DND-41 (cell line): ENCODE results near the gene TCEANC2.
"Not testable (repeated sequence)": the region's sequence is repeated elsewhere in the genome, so short reads cannot be mapped to it uniquely, and the experiment has no call there.

Experiments
- ATAC-seq: fragments of 200-7000 bp; cut with Tn5 transposase; 3 replicates; pipeline ENCODE4 v1.9.1; 2021; ENCODE audit warnings: low read depth; ENCODE audit not compliant: insufficient read depth
- DNase-seq: peaks from one replicate; pipeline ENCODE4 v3.0.0-alpha.2; 2020
- H2AFZ ChIP-seq: 2 replicates; pipeline ENCODE4 v1.6.0; 2012; ENCODE audit warnings: low read depth, low read length
- H3K27ac ChIP-seq: 2 replicates; pipeline ENCODE4 v1.5.1; 2012; ENCODE audit warnings: low read length, inconsistent platforms
- H3K27me3 ChIP-seq: fragments of 200-600 bp; sonication (generic); 2 replicates; pipeline ENCODE4 v1.6.0; 2012; ENCODE audit warnings: low read length, mild to moderate bottlenecking, inconsistent platforms; ENCODE audit not compliant: insufficient read depth, poor library complexity
- H3K36me3 ChIP-seq: 2 replicates; pipeline ENCODE4 v1.5.1; 2012; ENCODE audit warnings: low read length, inconsistent platforms; ENCODE audit not compliant: insufficient read depth
- H3K4me1 ChIP-seq: 2 replicates; pipeline ENCODE4 v1.5.1; 2012; ENCODE audit warnings: mild to moderate bottlenecking, low read length; ENCODE audit not compliant: insufficient read depth
- H3K4me2 ChIP-seq: 2 replicates; pipeline ENCODE4 v1.6.0; 2012; ENCODE audit warnings: mild to moderate bottlenecking, moderate library complexity, low read length, inconsistent platforms; ENCODE audit not compliant: insufficient read depth
- H3K4me3 ChIP-seq, 2 experiments: fragments of 200-600 bp in 1 of 2; shearing (Covaris generic) in 1 of 2; 2 replicates each; pipeline ENCODE4 v1.5.1; 2012 to 2016; ENCODE audit warnings: inconsistent platforms in 2 of 2, low read length in 2 of 2, mild to moderate bottlenecking in 2 of 2, low read depth in 1 of 2, moderate library complexity in 1 of 2
- H3K79me2 ChIP-seq: 2 replicates; pipeline ENCODE4 v1.6.0; 2012; ENCODE audit warnings: low read length, inconsistent platforms; ENCODE audit not compliant: insufficient read depth
- H3K9ac ChIP-seq: 2 replicates; pipeline ENCODE4 v1.6.0; 2012; ENCODE audit warnings: low read depth, mild to moderate bottlenecking, inconsistent platforms, low read length, moderate library complexity
- H3K9me3 ChIP-seq: 2 replicates; pipeline ENCODE4 v1.5.1; 2012; ENCODE audit warnings: low read length, moderate library complexity, mild to moderate bottlenecking, inconsistent platforms; ENCODE audit not compliant: insufficient read depth, severe bottlenecking
- H4K20me1 ChIP-seq: 2 replicates; pipeline ENCODE4 v1.6.0; 2012; ENCODE audit warnings: low read length; ENCODE audit not compliant: insufficient read depth
- EZH2 ChIP-seq: IDR thresholded peaks from 3 replicates; pipeline ENCODE4 v1.6.1; 2012; ENCODE audit warnings: borderline replicate concordance, low read depth, mild to moderate bottlenecking, moderate library complexity, low read length, inconsistent platforms; ENCODE audit not compliant: severe bottlenecking
- TF ChIP-seq, protein P1 (sequence below): IDR thresholded peaks from 2 replicates; pipeline ENCODE4 v1.5.1; 2012; ENCODE audit warnings: borderline replicate concordance, low read length, moderate library complexity, mild to moderate bottlenecking; ENCODE audit not compliant: poor library complexity, severe bottlenecking; ENCODE audit errors: extremely low read depth

The TCEANC2 gene

DNA sequence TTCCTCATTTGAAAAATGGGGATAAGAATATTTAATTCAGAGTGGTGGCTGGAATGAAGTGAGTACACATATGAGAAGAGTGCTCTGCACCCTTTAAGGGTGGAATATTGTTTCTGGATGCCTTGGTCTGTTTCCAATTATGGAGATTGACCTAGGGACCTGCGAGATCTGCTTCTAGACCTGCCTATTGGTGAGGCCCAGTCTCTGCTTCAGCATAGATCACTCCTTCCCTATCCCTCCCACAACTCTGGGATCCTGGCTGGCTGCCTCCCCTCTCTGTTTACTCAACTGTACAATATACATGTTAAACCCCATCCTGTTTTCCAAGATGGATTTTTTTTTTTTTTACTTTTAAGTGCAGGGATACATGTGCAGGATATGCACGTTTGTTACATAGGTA lies 29.1 kb upstream of the TCEANC2 start:
- H3K4me3 ChIP-seq, result no peak overlapping the region
- H3K4me1 ChIP-seq, result no peaks in the 10 kb centered on the region
- ATAC-seq (no peak), DNase-seq (no peak)
- no peaks in the 10 kb centered on the region for H3K79me2 ChIP-seq
- no peak overlapping the region for H3K9ac ChIP-seq
- H3K27ac ChIP-seq, result no peak overlapping the region
- no peaks in the 10 kb centered on the region for H4K20me1 ChIP-seq
- H2AFZ ChIP-seq, result no peak overlapping the region
- TF ChIP-seq, protein P1, sequence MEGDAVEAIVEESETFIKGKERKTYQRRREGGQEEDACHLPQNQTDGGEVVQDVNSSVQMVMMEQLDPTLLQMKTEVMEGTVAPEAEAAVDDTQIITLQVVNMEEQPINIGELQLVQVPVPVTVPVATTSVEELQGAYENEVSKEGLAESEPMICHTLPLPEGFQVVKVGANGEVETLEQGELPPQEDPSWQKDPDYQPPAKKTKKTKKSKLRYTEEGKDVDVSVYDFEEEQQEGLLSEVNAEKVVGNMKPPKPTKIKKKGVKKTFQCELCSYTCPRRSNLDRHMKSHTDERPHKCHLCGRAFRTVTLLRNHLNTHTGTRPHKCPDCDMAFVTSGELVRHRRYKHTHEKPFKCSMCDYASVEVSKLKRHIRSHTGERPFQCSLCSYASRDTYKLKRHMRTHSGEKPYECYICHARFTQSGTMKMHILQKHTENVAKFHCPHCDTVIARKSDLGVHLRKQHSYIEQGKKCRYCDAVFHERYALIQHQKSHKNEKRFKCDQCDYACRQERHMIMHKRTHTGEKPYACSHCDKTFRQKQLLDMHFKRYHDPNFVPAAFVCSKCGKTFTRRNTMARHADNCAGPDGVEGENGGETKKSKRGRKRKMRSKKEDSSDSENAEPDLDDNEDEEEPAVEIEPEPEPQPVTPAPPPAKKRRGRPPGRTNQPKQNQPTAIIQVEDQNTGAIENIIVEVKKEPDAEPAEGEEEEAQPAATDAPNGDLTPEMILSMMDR, result no peak
- TF ChIP-seq EZH2, result no peak
- H3K27me3 ChIP-seq, result no peaks in the 10 kb centered on the region
- H3K9me3 ChIP-seq, result no peaks in the 10 kb centered on the region
- no peak overlapping the region for H3K4me2 ChIP-seq
- no peaks in the 10 kb centered on the region for H3K36me3 ChIP-seq

DNA sequence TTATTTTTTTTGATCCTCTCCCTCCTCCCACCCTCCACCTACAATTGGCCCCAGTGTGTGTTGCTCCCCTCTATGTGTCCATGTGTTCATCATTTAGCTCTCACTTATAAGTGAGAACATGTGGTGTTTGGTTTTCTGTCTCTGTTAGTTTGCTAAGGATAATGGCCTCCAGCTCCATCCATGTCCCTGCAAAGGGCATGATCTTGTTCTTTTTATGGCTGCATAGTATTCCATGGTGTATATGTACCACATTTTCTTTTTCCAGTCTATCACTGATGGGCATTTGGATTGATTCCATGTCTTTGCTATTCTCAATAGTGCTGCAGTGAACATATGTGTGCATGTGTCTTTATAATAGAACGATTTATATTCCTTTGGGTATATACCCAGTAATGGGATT lies 28.6 kb upstream of the TCEANC2 start:
- H3K27me3 ChIP-seq, H3K9me3 ChIP-seq, DNase-seq, ATAC-seq, H4K20me1 ChIP-seq, H3K4me2 ChIP-seq, H3K79me2 ChIP-seq, H3K36me3 ChIP-seq, H3K4me1 ChIP-seq, H3K27ac ChIP-seq, H3K4me3 ChIP-seq, H3K9ac ChIP-seq, H2AFZ ChIP-seq: not testable (repeated sequence)

DNA sequence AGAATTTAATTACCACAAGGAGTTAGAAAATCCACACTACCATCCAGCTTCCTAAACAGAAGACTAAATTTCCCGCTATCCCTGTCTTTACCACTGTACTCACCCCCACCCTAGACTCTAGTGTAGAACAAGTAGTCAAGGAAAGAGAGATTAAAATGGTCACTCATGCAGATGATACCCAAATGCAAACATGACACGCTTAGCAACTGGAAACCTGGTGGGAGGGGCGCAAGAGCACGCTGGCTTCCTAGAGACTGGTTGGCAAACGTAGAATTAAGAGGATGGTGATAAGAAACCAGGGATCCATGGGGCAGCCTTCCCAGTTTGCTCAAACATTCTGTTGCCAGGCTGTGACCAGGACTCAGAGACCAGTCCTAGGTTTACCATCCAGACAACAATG lies 25.6 kb upstream of the TCEANC2 start:
- Histone ChIP-seq H3K9ac (no peak overlapping the region), H3K4me3 (no peak overlapping the region), H4K20me1 (no peaks in the 10 kb centered on the region), H3K36me3 (peaks cover 23% of the 10 kb centered on the region; the same call in 1 of the 2 replicates), H3K4me1 (no peaks in the 10 kb centered on the region), H3K9me3 (no peaks in the 10 kb centered on the region), H3K79me2 (no peaks in the 10 kb centered on the region), H3K27ac (no peak overlapping the region), H3K27me3 (no peaks in the 10 kb centered on the region), H3K4me2 (no peak overlapping the region), H2AFZ (no peak overlapping the region)
- ATAC-seq, result no peak
- DNase-seq, result no peak
- TF ChIP-seq EZH2, result no peak
- TF ChIP-seq, protein P1, result no peak

DNA sequence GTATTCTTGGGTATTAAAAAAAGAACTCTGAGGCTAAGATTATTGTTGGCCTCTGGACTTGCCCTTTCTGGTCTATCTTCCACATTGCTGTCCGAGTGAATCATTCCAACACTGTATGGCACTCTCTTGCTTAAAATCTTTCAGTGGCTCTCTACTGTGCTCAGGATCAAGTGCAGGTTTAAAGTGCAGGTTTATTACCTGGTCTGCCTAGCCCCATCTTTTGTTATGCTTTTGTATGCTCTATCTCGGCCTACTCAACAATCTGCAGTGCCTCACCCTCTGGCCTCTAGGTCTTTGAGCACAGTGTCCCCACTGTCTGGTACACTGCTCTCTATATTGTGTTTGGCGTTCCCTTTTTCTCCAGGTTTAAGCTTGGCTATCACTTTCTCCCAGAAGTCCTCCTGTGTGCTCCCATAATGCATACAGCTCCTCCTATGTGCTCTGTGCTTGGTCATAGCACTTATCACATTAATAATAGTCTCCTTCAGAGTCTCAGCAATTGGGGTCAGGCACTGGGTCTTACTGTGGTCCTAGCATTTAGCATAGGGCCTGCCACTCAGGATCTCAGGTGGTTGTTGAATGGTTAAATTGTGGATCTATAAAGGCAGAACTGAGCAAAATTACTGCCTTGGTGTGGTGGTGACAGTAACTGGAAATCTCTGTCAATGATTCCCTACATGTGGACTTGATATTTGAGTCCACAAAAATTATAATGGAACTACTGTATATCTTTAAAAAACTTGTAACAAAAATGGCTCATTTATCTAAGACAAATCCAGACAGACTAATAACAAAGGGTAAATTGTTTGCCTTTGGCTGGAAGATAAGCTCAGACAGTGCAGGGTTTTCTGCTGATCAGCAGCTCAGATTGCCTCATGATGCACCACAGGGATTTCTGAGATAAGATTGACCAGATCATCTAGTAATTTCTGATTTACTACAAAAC lies 24.8 kb upstream of the TCEANC2 start:
- Histone ChIP-seq H3K4me1 (no peaks in the 10 kb centered on the region), H3K9ac (no peak overlapping the region), H2AFZ (no peak overlapping the region), H3K27me3 (no peaks in the 10 kb centered on the region), H3K79me2 (no peaks in the 10 kb centered on the region), H3K4me2 (no peak overlapping the region), H3K4me3 (no peak overlapping the region), H3K36me3 (peaks cover 29% of the 10 kb centered on the region), H4K20me1 (no peaks in the 10 kb centered on the region), H3K27ac (no peak overlapping the region), H3K9me3 (no peaks in the 10 kb centered on the region)
- ATAC-seq (no peak), DNase-seq (no peak)
- no peak for TF ChIP-seq EZH2
- TF ChIP-seq, protein P1, result no peak
